Testis (tissue), 2 donors: ENCODE data around the gene HACL1.

Source experiments
- CTCF ChIP-seq, 3 experiments: fragments of 450-650 bp in 2 of 3; fragments of 200-600 bp in 1 of 3; sonication (generic) in 1 of 3; IDR thresholded peaks; one replicate each; pipeline ENCODE4 v1.5.1; 2016 to 2019; ENCODE audit warnings: antibody characterized with exemption in 3 of 3, mild to moderate bottlenecking in 2 of 3, moderate library complexity in 1 of 3
- POLR2A ChIP-seq: fragments of 450-650 bp; IDR thresholded peaks from one replicate; pipeline ENCODE4 v1.6.1; 2017; ENCODE audit warnings: antibody characterized with exemption, mild to moderate bottlenecking, moderate library complexity

- TF ChIP-seq CTCF (IDR thresholded peaks at IDR 0.05) (no peak), POLR2A (no peak)
Observed at GRCh38 chr3:15556512-15556911, 44.9 kb downstream of the HACL1 start.
